CD4-positive, alpha-beta T cell treated with Interleukin-6 for 4 hours (primary cell): ENCODE data around the gene TMEM182.

Experiments
- DNase-seq: peaks from one replicate; pipeline ENCODE4 v3.0.0-alpha.2; 2020; ENCODE audit warnings: mixed read lengths

Gene TMEM182

GRCh38 chr2:102768892-102769291 is 7.1 kb downstream of the TMEM182 start:
- no peak for DNase-seq

DNA sequence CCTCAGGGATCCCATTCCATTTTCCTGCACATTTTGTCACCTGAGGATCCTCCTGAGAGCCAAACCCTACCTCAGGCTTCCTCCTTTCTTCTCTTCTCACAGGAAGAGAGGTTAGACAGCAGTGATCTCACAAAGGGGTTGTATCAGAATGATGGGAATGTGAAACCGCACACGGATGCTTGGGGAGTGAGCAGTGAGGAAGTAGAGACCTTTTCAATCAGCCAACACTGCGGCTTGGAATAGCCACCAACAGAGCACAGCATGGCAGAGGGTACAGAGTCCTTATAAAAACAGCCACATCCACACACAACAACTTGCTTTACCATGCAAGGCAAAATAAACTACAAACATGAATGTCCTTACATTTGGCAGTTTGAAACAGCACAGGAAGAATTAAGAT is 8.7 kb downstream of the TMEM182 start:
- no peak for DNase-seq

- DNase-seq: no peak
These were observed 9.3 kb downstream of the TMEM182 start for GRCh38 chr2:102771114-102771513.

DNA sequence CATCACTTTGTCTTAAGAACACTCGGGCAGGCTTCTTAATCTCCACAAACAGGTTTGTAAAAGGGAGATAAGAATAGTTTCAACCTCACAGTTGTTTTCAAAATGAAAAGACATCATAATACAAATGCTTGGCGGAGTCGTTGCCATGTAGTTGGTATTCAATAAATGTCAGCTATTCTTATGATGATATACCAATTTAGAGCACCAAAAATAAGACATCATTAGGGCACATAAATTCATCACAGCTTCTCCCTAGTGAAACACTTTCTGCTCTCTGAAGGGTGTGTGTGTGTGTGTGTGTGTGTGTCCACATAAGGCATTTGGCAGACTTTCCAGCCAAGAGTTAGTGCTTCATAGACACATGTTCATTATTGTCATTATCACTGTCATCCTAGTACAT is 10.8 kb downstream of the TMEM182 start:
- DNase-seq: no peak

- no peak for DNase-seq
These were observed 11.4 kb downstream of the TMEM182 start for GRCh38 chr2:102773149-102773705.

- no peak for DNase-seq
These were observed 16.4 kb downstream of the TMEM182 start for GRCh38 chr2:102778260-102778659.

DNA sequence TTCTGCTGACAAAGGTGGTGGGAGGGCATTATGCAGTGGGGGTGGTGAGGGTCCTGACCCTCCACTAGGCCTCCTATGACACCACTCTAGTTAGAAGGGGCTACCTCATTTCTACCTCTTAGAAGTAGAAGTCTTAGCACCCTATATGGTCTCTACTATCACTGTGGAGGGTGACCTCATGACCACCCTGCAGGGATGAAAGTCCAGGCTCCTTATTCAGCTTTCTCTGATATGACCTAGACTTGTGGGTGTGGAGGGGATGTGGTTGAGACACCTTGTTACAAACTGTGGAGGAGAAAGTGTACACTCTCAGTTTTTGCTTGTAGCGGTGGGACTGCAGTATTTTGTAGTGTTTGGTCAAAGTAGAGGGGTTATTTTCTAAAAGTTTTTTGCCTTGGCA is 18.6 kb downstream of the TMEM182 start:
- no peak for DNase-seq

DNA sequence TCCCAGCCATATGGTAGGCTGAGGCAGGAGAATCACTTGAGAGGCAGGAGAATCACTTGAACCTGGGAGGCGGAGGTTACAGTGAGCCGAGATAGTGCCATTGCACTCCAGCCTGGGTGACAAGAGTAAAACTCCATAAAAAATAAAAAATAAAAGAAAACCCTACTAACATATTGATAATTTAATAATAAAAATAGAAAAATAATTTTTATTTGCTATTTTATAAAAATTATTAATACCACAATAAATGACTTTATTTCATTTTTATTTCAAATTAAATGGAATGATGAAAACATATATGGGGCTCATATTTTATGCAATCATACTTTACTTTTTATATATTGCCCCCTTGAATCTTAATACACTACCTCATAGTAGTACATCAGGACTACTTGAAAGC is 20.4 kb downstream of the TMEM182 start:
- DNase-seq: no peak

DNA sequence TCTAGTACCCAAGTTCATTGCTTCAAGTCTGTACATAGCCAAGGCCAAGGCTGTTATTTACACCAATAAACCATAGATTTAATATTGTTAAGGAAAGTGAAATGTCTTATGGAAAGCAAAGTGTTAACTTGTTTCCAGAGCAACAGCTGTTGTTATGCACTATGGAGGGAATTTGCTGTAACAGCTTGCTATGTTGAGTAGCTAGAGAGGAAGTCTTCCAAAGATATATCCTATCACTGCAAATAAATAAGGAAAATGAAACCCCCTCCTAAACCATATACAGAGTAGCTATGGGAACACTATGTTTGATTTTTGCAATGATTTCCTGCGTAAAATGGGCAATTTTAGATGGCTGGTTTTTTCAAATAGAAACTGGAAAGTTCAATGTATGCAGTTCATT is 21.1 kb downstream of the TMEM182 start:
- DNase-seq: no peak

- no peak for DNase-seq
These were observed 21.8 kb downstream of the TMEM182 start for GRCh38 chr2:102783506-102784183.

DNA sequence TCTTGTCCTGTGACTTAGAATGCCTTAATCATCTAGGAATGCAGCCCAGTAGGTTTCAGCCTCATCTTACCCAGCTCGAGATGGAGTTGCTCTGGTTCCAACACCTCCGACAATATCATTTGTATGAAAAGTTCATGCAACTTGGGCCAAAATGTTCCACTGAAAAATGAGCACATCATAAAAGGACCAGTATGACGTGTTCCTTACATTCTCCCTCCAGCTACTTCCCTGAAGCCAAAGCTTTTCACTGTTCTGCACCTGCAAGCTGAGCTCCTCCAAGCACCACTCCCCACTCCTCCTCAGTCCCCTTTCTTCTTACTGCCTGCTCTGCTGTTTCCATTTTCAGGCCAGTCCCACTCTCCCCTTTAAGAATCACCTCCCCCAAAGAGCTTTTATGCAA is 23.1 kb downstream of the TMEM182 start:
- no peak for DNase-seq

DNA sequence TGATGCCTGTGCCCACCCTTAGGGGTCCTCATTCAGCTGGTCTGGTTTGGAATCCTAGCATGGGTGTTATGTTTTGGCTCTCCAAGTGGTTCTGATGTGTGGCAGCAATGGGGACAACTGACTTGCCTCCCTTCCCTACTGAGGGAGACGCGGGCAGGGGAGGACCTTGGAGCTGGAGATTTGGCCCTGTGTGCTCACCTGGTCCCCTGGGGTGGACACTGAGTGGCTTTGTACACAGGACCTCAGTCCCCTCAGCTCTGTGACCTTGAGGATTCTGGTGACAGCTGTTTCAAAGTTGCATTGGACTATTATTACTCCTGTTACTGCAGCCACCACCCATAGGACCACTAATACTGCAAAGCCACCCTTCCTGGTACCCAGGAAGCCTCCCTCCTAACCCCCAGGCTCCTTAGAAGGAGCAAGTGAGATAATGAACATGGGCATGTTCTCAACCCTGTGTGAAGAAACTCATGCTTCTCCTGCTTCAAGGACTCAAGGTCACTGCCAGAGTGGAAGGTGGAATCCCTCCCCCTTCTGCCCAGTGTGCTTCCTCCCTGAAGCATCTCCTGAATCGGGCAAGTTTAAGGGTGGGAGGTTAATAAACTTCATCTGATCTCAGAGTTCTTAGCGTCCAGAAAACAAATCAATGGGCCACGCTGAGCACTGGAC is 26.5 kb downstream of the TMEM182 start:
- DNase-seq: no peak

DNA sequence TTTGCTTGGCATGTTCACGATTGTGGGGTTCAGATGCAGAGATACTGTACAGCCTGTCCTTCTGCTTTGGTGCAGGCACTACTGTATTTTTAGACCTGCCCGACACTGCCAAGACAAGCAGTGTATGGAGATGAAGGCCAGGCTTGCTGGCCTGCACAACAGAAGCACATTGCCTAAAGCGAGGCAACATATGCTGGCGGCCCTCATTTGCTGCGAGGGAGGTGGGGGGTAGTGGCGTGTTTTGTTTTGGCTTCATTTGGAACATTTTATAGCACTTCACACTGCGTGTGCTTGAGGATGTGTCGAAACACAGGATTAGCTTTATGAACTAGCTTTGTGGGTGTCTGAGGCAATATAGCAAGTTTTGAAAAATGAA is 27.0 kb downstream of the TMEM182 start:
- no peak for DNase-seq

DNA sequence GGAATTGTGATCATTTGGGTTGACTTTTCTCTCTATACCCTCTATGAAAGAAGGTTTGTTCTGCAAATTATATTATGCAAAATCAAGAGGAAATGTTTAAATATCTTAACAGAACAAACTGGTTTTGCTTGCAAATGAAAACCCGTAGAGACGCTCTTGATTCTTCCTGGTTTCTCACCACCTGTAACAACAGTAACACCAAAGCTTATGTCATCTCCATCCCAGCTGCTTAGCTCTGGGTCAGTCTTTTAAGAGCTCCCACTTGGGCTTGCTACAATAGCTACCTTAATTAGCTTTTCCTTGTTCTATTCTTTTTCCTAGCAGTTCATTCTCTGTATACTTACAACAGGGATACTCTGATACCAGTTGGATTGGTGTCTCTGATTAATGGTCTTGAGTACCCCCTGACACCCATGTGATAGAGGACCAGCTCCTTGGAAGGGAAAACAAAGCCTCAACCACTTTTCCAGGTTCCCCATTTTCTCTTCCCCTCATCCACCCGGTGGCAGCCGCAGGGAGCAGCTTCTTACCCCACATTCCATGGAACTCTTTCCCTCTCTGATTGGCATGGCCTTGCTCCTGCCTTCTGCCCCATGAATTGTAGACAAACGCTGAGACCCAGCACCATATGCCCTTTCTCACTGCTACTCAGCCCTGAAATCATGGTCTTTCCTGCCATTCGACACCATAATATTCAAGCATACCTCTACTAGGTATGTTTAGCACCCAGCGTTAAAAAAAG is 27.7 kb downstream of the TMEM182 start:
- DNase-seq: no peak

DNA sequence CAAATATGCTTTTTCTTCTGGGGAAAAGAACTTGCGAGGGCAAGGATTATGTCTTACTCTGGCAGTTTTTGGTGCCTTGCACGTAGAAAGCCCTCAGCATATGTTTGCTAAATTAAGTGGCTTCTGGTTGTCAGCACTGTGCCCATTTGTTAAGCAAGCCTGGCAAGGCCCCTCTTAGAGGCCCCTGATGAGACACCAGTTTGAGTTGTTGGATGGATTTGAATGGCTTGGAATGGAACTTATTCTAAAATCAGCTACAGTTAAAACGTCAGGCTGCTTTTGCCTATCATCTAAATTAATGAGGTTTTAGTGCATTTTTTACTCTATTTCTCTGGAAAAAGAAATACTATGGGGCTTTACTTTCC is 28.2 kb downstream of the TMEM182 start:
- no peak for DNase-seq

- no peak for DNase-seq
These were observed 30.9 kb downstream of the TMEM182 start for GRCh38 chr2:102792568-102793208.

GRCh38 chr2:102795641-102796040 is 33.8 kb downstream of the TMEM182 start:
- DNase-seq: no peak

- DNase-seq: no peak
These were observed 34.5 kb downstream of the TMEM182 start for GRCh38 chr2:102796337-102796736.

GRCh38 chr2:102797486-102797885 is 35.7 kb downstream of the TMEM182 start:
- no peak for DNase-seq

GRCh38 chr2:102798181-102798580 is 36.4 kb downstream of the TMEM182 start:
- DNase-seq: no peak

DNA sequence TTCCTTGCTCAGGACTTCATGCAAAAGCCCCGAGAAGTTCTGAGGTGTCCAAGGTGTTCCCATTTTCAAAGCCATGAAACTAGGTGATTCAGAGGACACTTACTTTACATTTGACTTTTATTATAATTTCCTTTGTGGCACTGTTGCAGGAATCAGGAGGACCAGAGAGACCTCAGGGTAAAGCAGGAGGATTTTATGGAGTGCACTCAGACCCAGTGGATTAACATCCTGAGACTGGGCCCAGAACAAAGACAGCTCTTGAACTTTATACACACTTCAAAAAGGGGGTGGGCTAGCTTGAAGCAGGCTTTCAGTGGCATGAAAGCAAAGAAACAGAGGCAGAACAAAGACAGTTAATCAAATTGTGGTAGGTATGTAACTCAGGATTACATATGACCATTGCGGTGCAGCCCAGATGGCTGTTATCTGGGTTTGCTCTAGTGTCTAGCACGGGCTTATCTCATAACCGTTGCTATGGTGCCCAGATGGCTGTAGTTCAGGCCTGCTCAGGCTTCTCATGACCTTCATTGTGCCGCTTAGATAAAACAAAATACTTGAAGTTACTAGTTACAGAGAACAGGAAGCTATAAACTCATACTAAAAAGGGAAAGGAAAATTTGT is 39.4 kb downstream of the TMEM182 start:
- DNase-seq: no peak

GRCh38 chr2:102801858-102802699 is 40.2 kb downstream of the TMEM182 start:
- DNase-seq: no peak
